HepG2 (cell line): Measurements from ENCODE around the gene SIX3. TPM values are rescaled to one million over a fixed set of nuclear protein-coding genes. Genes with fewer than 3 reads are reported as not detected.

Experiments
- ATAC-seq: fragments of 200-7000 bp; cut with Tn5 transposase; 3 replicates; pipeline ENCODE4 v1.9.1; 2020; ENCODE audit warnings: mild to moderate bottlenecking, moderate library complexity
- BruUV-seq: library from RNA; stranded (reverse); fragments of 400-500 nt; replicated peaks from 2 replicates; lab custom pipeline; 2021; lab: Mats Ljungman, UMichigan
- CTCF ChIA-PET: fragments of 300-600 bp; formaldehyde crosslinking; extraction: SDS; loops from one replicate; lab custom pipeline; 2021; ENCODE audit warnings: low total read pairs, inconsistent platforms, low intra/inter-chr PET ratio; lab: Yijun Ruan, JAX
- POLR2A ChIA-PET: fragments of 350-600 bp; sonication (Branson Sonifier 250); formaldehyde crosslinking; loops from one replicate; lab custom pipeline; 2020; ENCODE audit warnings: antibody characterized with exemption, inconsistent platforms; lab: Yijun Ruan, JAX
- DNase-seq: peaks from one replicate; pipeline ENCODE4 v3.0.0-alpha.2; 2015; ENCODE audit warnings: low spot score
- FAIRE-seq: peaks from 3 replicates; lab custom pipeline; 2011; peaks lifted over from hg19 to GRCh38; lab: Jason Lieb, UNC
- H2AFZ ChIP-seq: one replicate; pipeline ENCODE4 v1.6.1; 2011; ENCODE audit warnings: low read length, inconsistent platforms
- H3K27ac ChIP-seq: fragments of 300-600 bp; 3 replicates; pipeline ENCODE4 v1.8.0; 2011; ENCODE audit warnings: mixed run types, mild to moderate bottlenecking, mixed read lengths, low read length, inconsistent platforms; ENCODE audit not compliant: insufficient read depth; ENCODE audit errors: extremely low read length
- H3K27me3 ChIP-seq, 2 experiments: fragments of 200-600 bp in 1 of 2; 2 replicates in 1 of 2; 3 replicates in 1 of 2; pipeline versions ENCODE4 v1.6.0 to v1.8.0; 2011; ENCODE audit warnings: low read length in 2 of 2, mild to moderate bottlenecking in 2 of 2, moderate library complexity in 2 of 2, inconsistent platforms in 1 of 2; ENCODE audit not compliant: insufficient read depth in 2 of 2, control insufficient read depth in 1 of 2
- H3K36me3 ChIP-seq, 2 experiments: fragments of 200-600 bp in 1 of 2; replicated peaks in 1 of 2; 2 replicates in 1 of 2; 3 replicates in 1 of 2; pipeline versions ENCODE4 v1.5.1 to v1.8.0; 2011; ENCODE audit warnings: low read length in 2 of 2, inconsistent platforms in 1 of 2; ENCODE audit not compliant: insufficient read depth in 2 of 2, control insufficient read depth in 1 of 2
- H3K4me1 ChIP-seq: 2 replicates; pipeline ENCODE4 v1.5.1; 2012; ENCODE audit warnings: low read length, inconsistent platforms; ENCODE audit not compliant: insufficient read depth
- H3K4me2 ChIP-seq: 2 replicates; pipeline ENCODE4 v1.6.0; 2011; ENCODE audit warnings: low read depth, low read length, inconsistent platforms
- H3K4me3 ChIP-seq, 3 experiments: fragments of 200-600 bp in 1 of 3; sonication (generic), shearing (Covaris generic) in 1 of 3; replicated peaks in 1 of 3; 2 replicates each; pipeline ENCODE4 v1.5.1; 2011 to 2016; ENCODE audit warnings: low read length in 3 of 3, inconsistent platforms in 2 of 3, low read depth in 2 of 3, mild to moderate bottlenecking in 2 of 3, control low read depth in 1 of 3, mixed read lengths in 1 of 3; ENCODE audit not compliant: insufficient read depth in 1 of 3
- H3K79me2 ChIP-seq: one replicate; pipeline ENCODE4 v1.6.1; 2011; ENCODE audit warnings: low read length, inconsistent platforms; ENCODE audit not compliant: insufficient read depth
- H3K9ac ChIP-seq: 2 replicates; pipeline ENCODE4 v1.6.0; 2011; ENCODE audit warnings: mild to moderate bottlenecking, low read depth, low read length, inconsistent platforms; ENCODE audit not compliant: insufficient read depth
- H3K9me3 ChIP-seq: 2 replicates; pipeline ENCODE4 v1.5.1; 2012; ENCODE audit warnings: mild to moderate bottlenecking, low read length
- H4K20me1 ChIP-seq: 2 replicates; pipeline ENCODE4 v1.6.0; 2011; ENCODE audit warnings: inconsistent platforms, mild to moderate bottlenecking, low read length, moderate library complexity; ENCODE audit not compliant: insufficient read depth
- FOSL1 ChIP-seq: sonication (generic); formaldehyde crosslinking; IDR thresholded peaks from 2 replicates; pipeline ENCODE4 v1.9.0; 2021; ENCODE audit warnings: missing genetic modification reagents, borderline replicate concordance
- FOXK1 ChIP-seq: sonication (generic); formaldehyde crosslinking; IDR thresholded peaks from 2 replicates; pipeline ENCODE4 v1.4.0; 2020; ENCODE audit warnings: low read depth, missing genetic modification reagents, borderline replicate concordance
- KAT2B ChIP-seq: fragments of 150-350 bp; IDR thresholded peaks from 2 replicates; pipeline ENCODE4 v1.6.1; 2014; ENCODE audit warnings: low read depth, low read length, borderline replicate concordance
- STAG1 ChIP-seq: sonication (generic); formaldehyde crosslinking; IDR thresholded peaks from 2 replicates; pipeline ENCODE4 v1.4.0; 2020; ENCODE audit warnings: missing genetic modification reagents
- TSC22D2 ChIP-seq: sonication (generic); formaldehyde crosslinking; IDR thresholded peaks from 2 replicates; pipeline ENCODE4 v1.5.1; 2020; ENCODE audit warnings: missing genetic modification reagents, mild to moderate bottlenecking, borderline replicate concordance
- ZNF337 ChIP-seq: sonication (generic); formaldehyde crosslinking; IDR thresholded peaks from 2 replicates; pipeline ENCODE4 v1.5.1; 2020; ENCODE audit warnings: missing genetic modification reagents, low read depth, mild to moderate bottlenecking, borderline replicate concordance
- whole genome bisulfite sequencing: methylation state at CpG from one replicate; pipeline ENCODE4 v1.1.6; 2017; ENCODE audit warnings: low lambda C conversion rate; 5-methylcytosine and 5-hydroxymethylcytosine counted together
- in situ Hi-C: cut with HindIII; loops from 2 replicates; pipeline ENCODE4 v1.10.0; 2017; ENCODE audit warnings: low pct_unique_long_range_greater_than_20kb; ENCODE audit not compliant: extremely low pct_ligation_motif_present
- intact Hi-C: fragments of 100-400 bp; cut with micrococcal nuclease; formaldehyde crosslinking; loops from one replicate; pipeline ENCODE4 v1.10.0; 2022; ENCODE audit not compliant: unreplicated experiment
- polyA plus RNA-seq, 8 experiments: library from polyadenylated mRNA; depleted of rRNA in 3 of 8; stranded (reverse) in 7 of 8; unstranded in 1 of 8; fragments of >200 nt; fragmentation: Illumina TruSeq in 4 of 8; extraction: Trizol in 4 of 8; gene quantifications; 2 replicates each; pipeline versions ENCODE4 v1.2.1 to v1.2.3, GENCODE V29; 2011 to 2016; ENCODE audit warnings: low read depth in 4 of 8, missing spikeins in 1 of 8, mixed read lengths in 1 of 8; ENCODE audit not compliant: insufficient read depth in 1 of 8
- total RNA-seq, 5 experiments: library from RNA; depleted of rRNA; stranded (reverse); fragments of >200 nt; fragmentation: Illumina TruSeq; extraction: Trizol; gene quantifications; 2 replicates each; pipeline ENCODE4 v1.2.3, GENCODE V29; 2016; ENCODE audit warnings: low read depth in 1 of 5
- TF ChIP-seq, protein P1 (sequence below): sonication (generic); formaldehyde crosslinking; IDR thresholded peaks from 2 replicates; pipeline ENCODE4 v1.8.1; 2023; ENCODE audit warnings: mild to moderate bottlenecking, inconsistent platforms, moderate library complexity, missing genetic modification reagents, borderline replicate concordance

SIX3 gene
- total and polyA plus RNA-seq, 2 of the 13 experiments (the other 11 are each of a cell fraction or from before 2014, with no cell fraction given) = not detected

DNA sequence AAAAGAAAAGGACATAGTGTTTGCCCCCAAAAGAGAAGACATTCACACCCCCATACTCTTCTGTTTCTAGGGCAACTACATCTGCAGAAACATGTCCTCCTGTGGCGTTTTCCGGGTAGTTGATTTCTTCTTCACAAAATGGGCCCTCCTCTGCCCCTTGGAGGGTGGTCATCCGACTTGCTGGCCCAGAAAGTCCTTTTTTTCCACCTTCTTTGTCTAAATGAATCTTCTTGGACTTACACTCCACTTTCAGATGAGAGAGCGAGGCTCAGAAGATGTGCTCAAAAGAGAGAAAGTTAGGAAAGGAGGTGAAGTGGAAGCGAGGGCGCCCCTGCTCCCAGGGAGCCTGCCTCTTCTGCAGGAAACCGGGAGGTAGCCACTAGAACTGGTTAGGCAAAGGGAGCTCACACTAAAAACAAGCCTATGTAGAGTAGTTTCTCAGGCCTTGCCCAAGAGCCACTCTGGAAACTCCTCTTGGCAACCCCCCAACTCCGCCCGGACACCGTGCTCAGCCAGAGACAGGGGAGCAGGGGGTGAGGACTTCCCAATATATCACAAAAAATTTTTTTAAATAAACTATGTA, 10.2 kb upstream of the SIX3 start (continued):
- TF ChIP-seq, protein P1, sequence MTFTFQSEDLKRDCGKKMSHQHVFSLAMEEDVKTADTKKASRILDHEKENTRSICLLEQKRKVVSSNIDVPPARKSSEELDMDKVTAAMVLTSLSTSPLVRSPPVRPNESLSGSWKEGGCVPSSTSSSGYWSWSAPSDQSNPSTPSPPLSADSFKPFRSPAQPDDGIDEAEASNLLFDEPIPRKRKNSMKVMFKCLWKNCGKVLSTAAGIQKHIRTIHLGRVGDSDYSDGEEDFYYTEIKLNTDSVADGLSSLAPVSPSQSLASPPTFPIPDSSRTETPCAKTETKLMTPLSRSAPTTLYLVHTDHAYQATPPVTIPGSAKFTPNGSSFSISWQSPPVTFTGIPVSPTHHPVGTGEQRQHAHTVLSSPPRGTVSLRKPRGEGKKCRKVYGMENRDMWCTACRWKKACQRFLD = no peak
- TF ChIP-seq TSC22D2 (CRISPR knock-in tag) (no peak), ZNF337 (CRISPR knock-in tag) (no peak), KAT2B (no peak)
- TF ChIP-seq, all 625 proteins: peak for 0

DNA sequence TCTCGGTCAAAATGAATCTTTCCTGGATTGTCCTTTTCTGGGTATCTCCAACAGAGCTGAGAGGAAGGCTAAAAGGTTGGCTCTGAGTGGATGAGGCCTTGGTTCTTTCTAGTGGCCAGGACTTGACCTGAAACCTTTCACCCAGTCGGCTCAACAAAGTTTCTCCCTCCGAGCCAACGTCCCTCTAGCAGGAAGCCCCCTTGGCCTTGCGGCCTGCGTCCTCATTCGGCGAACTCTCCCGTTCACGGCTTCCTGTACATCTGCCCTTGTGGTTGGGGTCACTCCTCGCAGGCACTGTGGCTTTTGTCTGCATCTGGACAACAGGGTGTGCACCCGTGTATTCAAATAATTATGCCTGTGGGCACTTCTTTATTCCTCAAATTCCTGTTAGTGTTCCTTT, 9.4 kb upstream of the SIX3 start:
- Histone ChIP-seq H3K27me3 (peaks cover 30 to 79% of the 10 kb centered on the region in 2 experiments), H3K4me2 (no peak overlapping the region), H3K4me3 (no peak overlapping the region), H3K9me3 (no peaks in the 10 kb centered on the region), H3K27ac (no peak overlapping the region), H3K36me3 (no peaks in the 10 kb centered on the region), H4K20me1 (no peaks in the 10 kb centered on the region; the same call in 1 of the 2 replicates), H3K79me2 (no peaks in the 10 kb centered on the region), H2AFZ (no peak overlapping the region), H3K4me1 (peaks cover 15% of the 10 kb centered on the region), H3K9ac (no peak overlapping the region)
- BruUV-seq = no TSS peak
- TF ChIP-seq STAG1 (no peak), FOXK1 (CRISPR knock-in tag) (no peak), FOSL1 (CRISPR knock-in tag) (no peak)
- CTCF ChIA-PET = no interaction called here
- in situ Hi-C loops (no loop called here), intact Hi-C loops (loop anchor here (10.0 kb wide), 1 partner anchor 187 kb away; no protein-coding TSS in a partner anchor)
- FAIRE-seq (no peak), ATAC-seq (no peak), DNase-seq (no peak)
- WGBS = 48% methylated on average over 12 of the region's 12 CpGs
- POLR2A ChIA-PET = no interaction called here
